GM18909 (cell line): Measurements from ENCODE around the gene ARMC8.

Experiments used
- ATAC-seq: cut with Tn5 transposase; IDR thresholded peaks from one replicate; pipeline ENCODE4 v1.9.1; 2021; ENCODE audit warnings: mild to moderate bottlenecking; ENCODE audit not compliant: unreplicated experiment, poor library complexity

Gene ARMC8

GRCh38 chr3:138197524-138197923, 10.4 kb downstream of the ARMC8 start:
- no peak for ATAC-seq

GRCh38 chr3:138199851-138200250, 12.8 kb downstream of the ARMC8 start:
- ATAC-seq: peak; percentile 77

- ATAC-seq: no peak
Observed at GRCh38 chr3:138200424-138200823, 13.3 kb downstream of the ARMC8 start.

- ATAC-seq: no peak
Observed at GRCh38 chr3:138202945-138203701, 16.0 kb downstream of the ARMC8 start.

- ATAC-seq: no peak
Observed at GRCh38 chr3:138203938-138204337, 16.8 kb downstream of the ARMC8 start.

GRCh38 chr3:138205527-138205926, 18.4 kb downstream of the ARMC8 start:
- no peak for ATAC-seq

GRCh38 chr3:138206196-138206595, 19.1 kb downstream of the ARMC8 start:
- no peak for ATAC-seq

GRCh38 chr3:138210528-138210927, 23.4 kb downstream of the ARMC8 start:
- ATAC-seq: no peak

- no peak for ATAC-seq
Observed at GRCh38 chr3:138213398-138214085, 26.4 kb downstream of the ARMC8 start.

GRCh38 chr3:138219255-138219654, 32.2 kb downstream of the ARMC8 start:
- no peak for ATAC-seq

GRCh38 chr3:138220242-138220641, 33.1 kb downstream of the ARMC8 start:
- ATAC-seq: no peak

- no peak for ATAC-seq
Observed at GRCh38 chr3:138220788-138221187, 33.7 kb downstream of the ARMC8 start.

- ATAC-seq: no peak
Observed at GRCh38 chr3:138222131-138222941, 35.2 kb downstream of the ARMC8 start.

GRCh38 chr3:138222942-138223287, 35.8 kb downstream of the ARMC8 start:
- ATAC-seq: no peak

- ATAC-seq: no peak
Observed at GRCh38 chr3:138227650-138228049, 40.5 kb downstream of the ARMC8 start.

GRCh38 chr3:138230525-138230924, 43.4 kb downstream of the ARMC8 start:
- no peak for ATAC-seq

GRCh38 chr3:138232705-138233364, 45.7 kb downstream of the ARMC8 start:
- no peak for ATAC-seq

GRCh38 chr3:138234401-138235179, 47.5 kb downstream of the ARMC8 start:
- ATAC-seq: no peak

GRCh38 chr3:138238711-138239110, 51.6 kb downstream of the ARMC8 start:
- ATAC-seq: no peak

- no peak for ATAC-seq
Observed at GRCh38 chr3:138241061-138241460, 54.0 kb downstream of the ARMC8 start.
